ENCODE measurements around the gene BTG2.

BTG2 gene

DNA sequence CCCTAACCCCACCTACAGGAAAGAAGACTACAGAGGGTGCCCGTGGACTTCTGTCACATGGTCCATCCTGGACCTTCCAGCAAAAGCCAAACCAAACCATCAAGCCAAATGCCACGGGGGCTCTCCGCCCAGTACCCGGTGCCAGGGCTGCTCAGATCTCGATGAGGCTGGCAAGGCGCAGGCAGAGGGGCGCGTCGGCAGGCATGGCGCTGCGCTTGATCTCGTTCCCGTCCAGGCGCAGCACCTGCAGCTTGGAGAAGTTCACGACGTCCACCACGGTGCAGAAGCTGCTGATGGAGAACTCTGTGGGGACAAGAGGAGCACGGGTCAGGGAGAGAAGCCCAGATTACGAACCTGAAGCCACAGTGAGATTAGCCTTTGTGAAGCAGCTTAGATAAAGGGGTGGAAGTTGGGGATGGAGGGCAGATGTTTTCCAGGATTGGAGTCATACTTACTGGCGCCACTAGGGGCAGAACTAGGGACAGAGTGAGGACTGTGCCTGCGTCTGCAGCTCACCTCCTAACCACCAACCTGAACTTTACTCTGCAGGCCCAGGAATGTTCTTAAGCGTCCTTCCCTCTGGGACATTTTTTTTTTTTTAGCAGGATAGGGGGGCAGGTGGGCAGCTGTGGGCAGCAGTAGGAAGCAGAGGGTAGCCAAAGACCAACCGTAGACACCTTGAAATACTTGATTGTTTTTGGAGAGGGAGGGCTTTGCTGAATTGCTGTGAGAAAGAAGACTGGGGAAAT, 37.0 kb downstream of the BTG2 start:
- no peak for DNase-seq (ENCODE audit: low read depth)

DNA sequence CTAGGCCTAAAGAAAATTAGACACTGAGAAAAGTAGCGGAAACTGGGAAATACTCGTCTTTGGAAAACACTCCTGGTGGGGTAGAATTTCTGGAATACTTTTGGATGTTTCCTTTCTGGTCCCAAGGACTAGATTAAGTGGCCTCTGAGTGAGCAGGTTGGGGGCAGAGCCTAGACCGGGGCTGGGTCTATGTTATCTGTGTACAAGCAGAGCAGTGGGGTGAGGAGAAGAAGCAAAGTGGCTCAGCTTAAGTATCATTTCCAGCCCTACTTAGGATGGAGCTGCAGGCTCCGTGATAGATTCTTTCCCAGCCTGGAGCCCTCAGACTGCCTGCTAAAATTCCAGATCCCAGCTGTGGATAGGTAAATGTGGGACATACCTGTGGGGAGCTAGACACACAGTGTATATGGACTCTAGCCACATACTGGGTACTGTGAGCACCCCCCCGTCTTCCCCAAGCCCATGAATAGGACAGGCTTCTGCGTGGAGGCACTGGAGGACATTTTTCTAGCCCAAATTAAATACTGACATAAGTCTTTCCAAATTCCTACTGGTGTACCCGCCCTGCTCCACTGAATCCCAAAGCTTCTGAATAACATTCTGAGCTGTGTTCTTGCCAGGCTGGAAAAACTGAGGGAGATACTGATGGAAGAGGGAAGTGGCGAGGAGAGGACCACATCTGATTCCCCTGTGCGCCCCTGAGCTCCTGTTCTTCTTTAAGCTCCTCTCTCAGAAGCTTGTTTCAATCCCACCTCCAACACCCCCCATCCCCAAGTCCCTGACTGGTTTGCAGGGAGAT, 38.8 kb downstream of the BTG2 start:
- DNase-seq (ENCODE audit: low read depth): no peak

DNA sequence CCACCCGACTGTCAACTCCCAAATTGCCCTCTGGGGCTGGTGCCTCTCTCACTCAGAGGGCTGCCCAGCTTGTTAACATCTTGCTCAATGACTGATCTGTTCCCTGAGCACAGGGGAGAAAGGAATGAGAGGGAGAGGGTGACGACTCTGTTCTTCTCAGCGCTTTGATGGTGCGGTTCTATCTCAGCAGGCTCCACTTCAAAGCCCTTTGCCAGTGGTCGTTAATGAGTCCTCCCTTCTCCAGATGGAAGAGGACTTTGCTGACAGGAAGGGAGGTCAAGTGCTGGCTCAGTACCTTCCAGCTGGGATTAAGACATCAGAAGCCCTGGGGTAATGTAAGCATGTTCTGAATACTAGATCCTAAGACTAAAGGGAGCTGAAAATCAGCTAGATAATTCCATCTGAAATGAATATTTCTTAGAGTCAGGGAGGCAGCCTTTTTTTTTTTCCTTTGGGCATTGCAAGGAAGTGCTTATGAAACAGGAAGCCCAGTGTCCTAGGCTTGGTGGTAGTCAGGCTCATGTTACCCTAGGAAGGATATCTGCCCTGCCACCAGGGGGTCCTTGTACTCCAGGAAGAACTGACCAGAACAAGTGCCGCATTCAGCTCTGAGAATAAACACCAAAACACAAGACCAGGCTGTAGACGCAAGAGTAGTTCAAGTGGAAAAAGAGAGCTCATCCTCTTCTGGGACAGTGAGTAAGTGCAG, 40.9 kb downstream of the BTG2 start:
- DNase-seq (ENCODE audit: low read depth): no peak

DNA sequence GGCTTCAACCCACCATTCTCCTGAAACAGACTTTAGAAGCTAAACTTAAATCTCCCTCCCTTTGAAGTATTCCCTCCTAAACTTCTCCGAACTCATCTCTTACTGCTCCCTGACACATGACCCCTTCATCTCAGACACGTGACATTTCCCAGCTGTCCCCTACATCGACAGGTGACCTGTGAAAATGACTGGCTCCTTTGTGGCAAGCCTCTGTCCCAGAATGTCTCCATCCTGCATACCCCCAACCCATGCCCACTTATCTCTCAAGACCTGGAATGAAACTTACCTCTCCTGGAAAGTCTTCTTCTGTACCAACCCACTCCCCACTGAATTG, 41.4 kb downstream of the BTG2 start:
- DNase-seq (ENCODE audit: low read depth): no peak

DNA sequence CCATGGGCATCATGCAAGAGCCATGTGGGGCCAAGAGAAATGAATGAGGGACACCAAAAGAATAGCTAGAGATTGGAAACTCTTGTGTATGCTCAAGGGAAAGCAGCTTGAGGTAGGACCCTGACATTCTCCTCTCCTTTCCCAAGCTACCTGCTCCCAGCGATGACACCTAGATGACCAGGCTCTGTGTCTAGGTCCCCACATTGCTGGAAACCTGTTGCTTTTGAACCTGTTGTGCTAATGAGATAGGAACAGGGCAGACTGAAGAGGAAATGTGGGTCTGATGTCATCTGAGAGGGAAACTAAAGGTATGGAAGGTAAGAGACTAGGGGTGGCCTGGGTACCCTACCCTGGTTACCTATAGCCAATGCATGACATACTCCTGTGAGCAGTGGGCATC, 43.8 kb downstream of the BTG2 start:
- DNase-seq (ENCODE audit: low read depth): no peak

DNA sequence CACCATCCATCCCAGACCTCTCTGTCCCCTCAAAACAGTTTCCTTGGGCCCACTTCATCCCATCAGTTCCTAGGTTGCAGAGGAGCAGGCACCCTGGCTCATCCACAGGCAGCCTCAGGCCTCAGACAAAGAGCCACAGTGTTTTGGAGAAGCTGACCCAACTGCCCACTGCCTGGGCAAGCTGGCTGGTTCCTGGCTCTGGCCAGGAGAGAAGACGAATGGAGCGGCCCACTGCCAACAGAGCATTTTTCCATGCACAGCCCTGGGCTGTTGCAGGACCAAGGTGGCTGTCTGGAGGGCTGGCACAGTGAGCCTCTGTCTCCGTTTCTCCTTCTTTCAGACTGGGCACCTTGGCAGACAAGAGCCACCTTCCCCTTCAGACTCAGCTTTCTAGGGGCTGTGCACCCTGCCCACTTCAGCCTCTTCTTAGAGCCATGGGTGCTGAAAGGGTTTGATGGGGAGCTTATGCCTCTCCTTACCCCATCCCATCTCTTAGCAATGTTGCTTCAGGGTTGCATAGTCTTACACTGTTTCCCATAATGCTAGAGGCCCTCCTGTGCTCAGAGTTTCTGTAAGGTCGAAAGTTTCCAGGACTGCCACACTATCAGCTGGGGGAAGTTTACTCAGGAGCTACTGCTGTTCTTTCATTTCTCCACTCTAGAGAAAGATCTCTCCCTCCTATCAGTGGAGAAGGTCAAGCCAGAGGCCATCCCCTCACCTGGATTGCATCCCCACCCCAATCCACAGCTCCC, 44.6 kb downstream of the BTG2 start:
- DNase-seq (ENCODE audit: low read depth): no peak

DNA sequence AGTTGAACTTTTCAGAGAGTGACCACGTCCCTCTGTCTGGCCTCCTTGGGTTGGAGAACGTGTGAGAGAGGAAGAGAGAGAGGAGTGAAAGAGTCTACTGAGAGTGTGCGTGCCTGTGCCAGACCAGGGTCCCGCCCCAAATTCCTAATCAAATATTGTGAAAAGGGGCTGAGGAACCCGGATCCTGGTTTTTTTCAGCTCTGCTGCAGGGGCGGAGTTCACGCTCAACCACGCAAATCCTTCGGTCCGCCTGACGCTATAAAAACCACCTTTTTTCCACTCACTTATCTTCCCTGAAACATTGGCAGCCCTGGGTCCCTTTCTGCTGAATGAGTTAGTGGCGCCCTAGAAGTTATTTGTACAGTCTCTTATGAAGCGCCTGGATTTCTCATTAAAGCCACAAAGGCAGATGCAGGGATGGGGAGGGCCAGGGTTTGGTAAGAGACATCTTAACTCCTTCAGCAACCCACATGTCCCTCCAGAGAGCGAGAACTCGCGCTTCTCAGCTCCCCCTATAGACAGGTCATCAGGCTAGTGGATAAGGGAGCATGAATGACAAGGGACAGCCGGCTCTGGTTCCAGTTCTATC, 45.8 kb downstream of the BTG2 start, which contains the start of gene FMOD:
FMOD (minus strand) TSS at position 86 of the 589 bp plus-strand sequence. CDS start 2,852 bp downstream, outside the sequence.
- DNase-seq (ENCODE audit: low read depth): no peak

DNA sequence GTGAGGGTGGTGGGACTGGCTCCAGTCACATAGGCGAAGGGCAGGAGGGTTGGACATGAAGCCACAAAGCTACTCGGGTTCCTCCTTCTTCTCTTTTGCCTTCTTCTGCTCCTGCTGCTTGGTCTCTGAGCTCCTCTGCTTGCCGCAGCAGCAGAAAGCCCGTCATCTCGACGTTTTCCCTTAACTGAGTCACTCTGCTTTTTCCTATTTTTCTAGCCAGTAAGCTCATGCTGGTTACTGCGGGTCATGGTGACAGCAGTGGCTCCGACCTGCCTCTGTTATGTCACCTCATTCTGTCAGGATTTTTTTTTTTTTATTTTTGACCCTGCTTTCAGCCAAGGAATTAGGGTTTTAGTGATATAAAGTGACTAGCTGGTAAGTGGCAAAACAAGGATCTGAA, 48.2 kb downstream of the BTG2 start:
- DNase-seq (ENCODE audit: low read depth): no peak

DNA sequence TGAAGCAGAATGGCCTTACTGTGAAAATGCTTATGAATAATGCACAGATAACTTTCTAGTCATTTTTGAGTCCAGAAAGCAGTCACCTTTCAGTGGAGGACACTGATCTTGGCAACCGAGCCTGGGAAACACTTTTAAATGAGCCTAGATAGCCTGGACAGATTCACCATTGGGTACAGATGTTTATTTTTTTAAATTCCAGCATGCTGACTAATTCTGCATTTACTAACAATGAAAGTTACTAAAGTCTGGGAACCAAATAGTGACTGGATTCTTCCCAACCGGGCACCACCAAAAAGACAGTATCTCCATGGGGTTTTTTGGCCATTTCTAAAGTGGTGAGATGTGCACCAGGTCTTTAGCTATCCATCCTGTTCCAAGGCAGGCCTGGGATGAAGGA, 48.9 kb downstream of the BTG2 start:
- DNase-seq (ENCODE audit: low read depth): no peak

DNA sequence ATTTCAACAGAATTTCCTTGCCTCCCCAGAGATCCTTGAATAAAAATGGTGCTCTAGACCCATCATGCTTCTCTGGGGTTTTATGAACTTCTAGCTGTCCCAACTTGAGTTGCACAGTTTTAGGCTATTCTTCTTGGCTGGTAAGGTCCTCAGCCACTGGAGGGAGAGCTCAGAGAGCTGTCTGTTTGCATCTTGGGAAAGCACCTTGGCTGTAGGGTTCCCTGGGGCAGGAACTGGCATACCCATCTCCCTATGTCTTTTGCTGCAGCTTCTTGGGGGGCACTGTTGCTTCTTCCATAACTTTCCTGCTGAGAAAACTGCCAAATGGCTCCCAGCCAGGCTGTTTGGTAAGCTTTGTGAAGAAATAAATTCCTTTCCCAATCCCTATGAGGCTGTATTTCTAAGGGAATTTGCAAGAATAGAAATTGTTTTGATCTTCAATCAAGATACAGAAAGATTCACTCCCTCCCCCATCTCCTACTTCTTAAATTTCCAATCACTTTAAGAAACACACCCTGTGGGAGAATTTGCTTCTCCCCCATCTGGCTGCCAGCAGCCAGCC, 53.8 kb downstream of the BTG2 start:
- DNase-seq (ENCODE audit: low read depth): no peak
